Retinal pigment epithelial cell (primary cell): Measurements from ENCODE around the gene CCDC148.
"Not testable (repeated sequence)": the region's sequence is repeated elsewhere in the genome, so short reads cannot be mapped to it uniquely, and the experiment has no call there.

Experiments
- DNase-seq: peaks from one replicate; pipeline ENCODE4 v3.0.0-alpha.2; 2010; ENCODE audit warnings: low read depth
- H3K4me3 ChIP-seq: 2 replicates; pipeline ENCODE4 v1.5.1; 2011; ENCODE audit warnings: mild to moderate bottlenecking, low read length, control low read depth, moderate library complexity
- TF ChIP-seq, protein P1 (sequence below): conservative IDR thresholded peaks from 2 replicates; pipeline ENCODE4 v1.5.1; 2011; ENCODE audit warnings: low read depth, low read length, control low read depth, inconsistent platforms

Gene CCDC148

GRCh38 chr2:158357699-158358098 lies 98.9 kb downstream of the CCDC148 start:
- no peak for DNase-seq
- no peak overlapping the region for H3K4me3 ChIP-seq
- TF ChIP-seq, protein P1, sequence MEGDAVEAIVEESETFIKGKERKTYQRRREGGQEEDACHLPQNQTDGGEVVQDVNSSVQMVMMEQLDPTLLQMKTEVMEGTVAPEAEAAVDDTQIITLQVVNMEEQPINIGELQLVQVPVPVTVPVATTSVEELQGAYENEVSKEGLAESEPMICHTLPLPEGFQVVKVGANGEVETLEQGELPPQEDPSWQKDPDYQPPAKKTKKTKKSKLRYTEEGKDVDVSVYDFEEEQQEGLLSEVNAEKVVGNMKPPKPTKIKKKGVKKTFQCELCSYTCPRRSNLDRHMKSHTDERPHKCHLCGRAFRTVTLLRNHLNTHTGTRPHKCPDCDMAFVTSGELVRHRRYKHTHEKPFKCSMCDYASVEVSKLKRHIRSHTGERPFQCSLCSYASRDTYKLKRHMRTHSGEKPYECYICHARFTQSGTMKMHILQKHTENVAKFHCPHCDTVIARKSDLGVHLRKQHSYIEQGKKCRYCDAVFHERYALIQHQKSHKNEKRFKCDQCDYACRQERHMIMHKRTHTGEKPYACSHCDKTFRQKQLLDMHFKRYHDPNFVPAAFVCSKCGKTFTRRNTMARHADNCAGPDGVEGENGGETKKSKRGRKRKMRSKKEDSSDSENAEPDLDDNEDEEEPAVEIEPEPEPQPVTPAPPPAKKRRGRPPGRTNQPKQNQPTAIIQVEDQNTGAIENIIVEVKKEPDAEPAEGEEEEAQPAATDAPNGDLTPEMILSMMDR = no peak

DNA sequence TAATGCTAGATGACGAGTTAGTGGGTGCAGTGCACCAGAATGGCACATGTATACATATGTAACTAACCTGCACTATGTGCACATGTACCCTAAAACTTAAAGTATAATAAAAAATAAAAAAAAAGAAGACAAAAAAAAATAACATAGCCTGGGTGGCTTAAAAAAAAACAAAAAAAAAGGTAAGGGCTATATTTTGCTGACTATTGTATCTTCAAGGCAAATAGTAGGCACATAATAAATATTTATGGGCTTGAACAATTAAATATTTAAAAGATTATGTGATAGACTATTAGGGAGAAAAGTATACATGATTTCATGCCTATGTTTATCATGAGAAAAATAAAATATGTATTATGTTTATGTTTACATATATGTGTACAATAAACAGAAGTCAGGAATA lies 99.4 kb downstream of the CCDC148 start:
- TF ChIP-seq, protein P1 = no peak
- no peak overlapping the region for H3K4me3 ChIP-seq
- no peak for DNase-seq

DNA sequence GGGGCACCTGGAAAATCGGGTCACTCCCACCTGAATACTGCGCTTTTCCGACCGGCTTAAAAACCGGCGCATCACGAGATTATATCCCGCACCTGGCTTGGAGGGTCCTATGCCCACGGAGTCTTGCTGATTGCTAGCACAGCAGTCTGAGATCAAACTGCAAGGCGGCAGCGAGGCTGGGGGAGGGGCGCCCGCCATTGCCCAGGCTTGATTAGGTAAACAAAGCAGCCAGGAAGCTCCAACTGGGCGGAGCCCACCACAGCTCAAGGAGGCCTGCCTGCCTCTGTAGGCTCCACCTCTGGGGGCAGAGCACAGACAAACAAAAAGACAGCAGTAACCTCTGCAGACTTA lies 105.1 kb downstream of the CCDC148 start:
- not testable (repeated sequence) for H3K4me3 ChIP-seq, DNase-seq

DNA sequence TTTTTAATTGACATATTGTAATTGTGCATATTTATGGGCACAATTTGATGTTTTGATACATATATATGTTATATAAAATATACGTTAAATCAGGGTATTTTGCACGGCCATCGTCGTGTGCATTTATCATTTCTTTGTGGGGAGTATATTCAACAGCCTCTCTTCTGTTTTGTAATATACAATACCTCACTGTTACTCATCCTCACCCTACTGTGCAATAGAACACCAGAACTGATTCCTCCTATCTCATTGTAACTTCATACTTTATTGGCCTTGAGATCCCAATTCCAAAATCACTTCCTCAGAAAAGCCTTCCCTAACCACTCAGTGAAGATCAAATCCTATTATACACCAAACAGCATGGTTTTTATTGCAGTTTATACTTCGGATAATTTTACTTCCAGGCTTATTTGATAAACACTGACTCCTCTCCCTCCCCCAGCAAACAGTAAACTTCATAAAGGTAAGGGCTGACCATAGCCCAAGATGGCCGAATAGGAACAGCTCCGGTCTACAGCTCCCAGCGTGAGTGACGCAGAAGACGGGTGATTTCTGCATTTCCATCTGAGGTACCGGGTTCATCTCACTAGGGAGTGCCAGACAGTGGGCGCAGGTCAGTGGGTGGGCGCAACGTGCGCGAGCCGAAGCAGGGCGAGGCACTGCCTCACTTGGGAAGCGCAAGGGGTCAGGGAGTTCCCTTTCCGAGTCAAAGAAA lies 105.6 kb downstream of the CCDC148 start:
- H3K4me3 ChIP-seq = not testable (repeated sequence)

GRCh38 chr2:158346032-158346431 lies 110.5 kb downstream of the CCDC148 start:
- TF ChIP-seq, protein P1 = no peak
- DNase-seq = no peak
- H3K4me3 ChIP-seq = no peak overlapping the region

More for the DNA sequence above, 105.6 kb downstream of the CCDC148 start:
- DNase-seq = not testable (repeated sequence)

DNA sequence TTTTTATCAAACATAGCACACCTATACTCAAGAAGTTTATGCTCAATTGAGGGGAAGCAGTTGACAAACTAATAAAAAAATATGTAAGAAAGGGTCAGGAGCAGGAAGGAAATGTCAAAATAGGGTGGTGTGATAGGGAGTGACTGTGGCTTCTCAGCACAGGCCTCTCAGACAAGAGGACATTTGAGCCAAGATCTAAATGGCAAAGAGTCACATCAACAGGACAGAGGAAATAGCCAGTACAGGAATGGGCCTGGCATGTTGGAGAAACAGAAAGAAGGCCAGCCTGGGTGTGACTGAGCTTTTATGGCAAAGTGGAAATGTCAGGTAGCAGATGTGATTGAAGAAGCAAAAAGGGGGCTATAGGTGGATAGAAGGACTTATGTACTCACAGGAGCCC lies 117.0 kb downstream of the CCDC148 start:
- no peak for DNase-seq
- H3K4me3 ChIP-seq = no peak overlapping the region
- TF ChIP-seq, protein P1 = no peak

DNA sequence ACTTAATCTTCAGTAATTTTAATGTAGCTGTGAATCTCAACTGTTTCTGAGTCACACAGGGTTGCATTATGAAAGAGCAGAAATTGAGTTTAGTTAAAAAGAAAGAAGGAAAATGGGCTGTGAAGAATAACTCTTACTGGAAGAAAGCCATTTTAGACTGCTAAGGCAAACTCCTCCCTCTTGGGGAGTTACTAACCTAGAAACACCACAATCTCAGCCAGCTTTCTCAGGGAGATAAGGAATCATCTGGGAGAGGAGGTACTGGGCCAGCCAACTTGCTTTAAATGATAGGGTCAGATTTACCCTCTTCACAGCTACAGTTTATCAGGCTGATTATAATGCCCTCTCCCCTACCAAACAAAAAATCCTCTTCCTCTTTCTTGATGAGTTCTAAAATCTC lies 119.5 kb downstream of the CCDC148 start:
- H3K4me3 ChIP-seq = no peak overlapping the region
- peak; percentile 65 for DNase-seq
- TF ChIP-seq, protein P1 = no peak

- not testable (repeated sequence) for H3K4me3 ChIP-seq, DNase-seq
Measured at GRCh38 chr2:158331799-158332198, 124.8 kb downstream of the CCDC148 start.
